HG02678 (cell line): ENCODE measurements around the gene ACSF2.
"Not testable (repeated sequence)": the region's sequence is repeated elsewhere in the genome, so short reads cannot be mapped to it uniquely, and the experiment has no call there.

Experiments used
- ATAC-seq: cut with Tn5 transposase; IDR thresholded peaks from one replicate; pipeline ENCODE4 v1.9.1; 2021; ENCODE audit warnings: mild to moderate bottlenecking, moderate library complexity; ENCODE audit not compliant: unreplicated experiment

The ACSF2 gene

DNA sequence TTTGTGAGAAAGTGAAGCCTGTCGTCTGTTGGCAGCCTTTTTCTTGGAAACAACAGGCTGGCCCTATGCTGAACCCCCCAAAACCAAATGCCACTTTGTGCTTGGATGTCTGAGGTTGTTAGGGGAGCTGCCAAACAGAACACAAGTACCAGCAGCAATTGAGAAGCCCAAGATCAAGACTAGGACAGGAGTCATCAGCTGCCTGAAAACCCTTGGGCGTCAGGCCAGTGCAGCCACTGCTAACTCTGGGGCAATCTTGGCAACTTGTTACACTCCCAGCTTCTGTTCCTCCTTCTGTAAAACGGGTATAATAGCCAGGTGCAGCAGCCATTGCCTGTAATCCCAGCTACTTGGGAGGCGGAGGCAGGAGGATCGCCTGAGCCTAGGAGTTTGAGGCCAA lies 19.4 kb upstream of the ACSF2 start:
- no peak for ATAC-seq

DNA sequence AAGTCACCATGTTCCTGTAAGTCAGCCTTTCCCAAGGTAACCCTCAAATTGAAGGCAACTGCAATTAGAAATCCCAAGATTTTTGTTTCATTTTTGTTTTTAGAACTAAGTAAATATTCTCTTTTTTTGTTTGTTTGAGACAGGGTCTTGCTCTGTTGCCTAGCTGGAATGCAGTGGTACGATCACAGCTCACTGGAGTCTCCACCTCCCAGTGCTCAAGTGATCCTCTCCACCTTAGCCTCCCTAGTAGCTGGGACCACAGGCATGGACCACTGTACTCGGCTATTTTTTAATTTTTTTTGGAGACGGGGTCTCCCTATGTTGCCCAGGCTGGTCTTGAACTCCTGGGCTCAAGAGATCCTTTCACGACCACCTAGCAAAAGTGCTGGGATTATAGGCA lies 18.1 kb upstream of the ACSF2 start:
- ATAC-seq = no peak

DNA sequence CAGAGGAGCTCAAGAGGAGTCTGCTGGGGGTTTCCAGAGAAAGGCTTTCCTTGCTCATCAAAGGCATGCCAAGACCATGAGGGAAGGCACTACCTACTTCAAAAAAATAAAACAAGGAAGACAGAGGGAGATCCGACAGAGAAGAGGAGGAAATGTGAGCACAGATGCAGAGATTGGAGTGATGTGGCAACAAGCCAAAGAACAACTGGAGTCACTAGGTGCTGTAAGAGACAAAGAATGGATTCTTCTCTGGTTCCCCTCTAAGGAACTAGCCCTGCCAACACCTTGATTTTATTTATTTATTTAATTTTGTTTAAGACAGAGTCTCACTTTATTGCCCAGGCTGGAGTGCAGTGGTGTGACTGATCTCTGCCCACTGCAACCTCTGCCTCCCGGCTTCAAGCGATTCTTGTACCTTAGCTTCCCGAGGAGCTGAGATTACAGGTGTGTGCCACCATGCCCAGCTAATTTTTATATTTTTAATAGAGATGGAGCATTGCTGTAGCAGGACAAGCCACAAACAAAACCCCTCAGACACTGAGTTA lies 13.8 kb upstream of the ACSF2 start:
- ATAC-seq = no peak

DNA sequence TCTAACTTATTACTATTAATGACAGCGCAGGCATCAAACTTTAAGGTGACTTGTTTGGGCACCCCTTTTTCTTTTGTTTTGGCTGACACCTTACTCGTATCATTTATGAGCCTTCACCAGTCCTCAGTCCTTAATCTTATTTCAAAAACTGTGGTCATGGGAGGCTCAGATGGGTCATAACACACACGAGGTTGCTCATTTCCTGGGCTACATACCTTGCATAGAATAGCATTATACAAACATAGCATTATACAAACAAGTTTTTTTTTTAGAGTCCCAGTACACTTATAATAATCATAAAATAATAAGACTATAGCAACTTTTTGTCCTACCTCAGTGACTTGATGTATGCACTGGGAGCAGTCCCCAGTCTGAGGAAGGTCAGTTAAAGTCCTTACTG lies 11.2 kb upstream of the ACSF2 start:
- no peak for ATAC-seq

DNA sequence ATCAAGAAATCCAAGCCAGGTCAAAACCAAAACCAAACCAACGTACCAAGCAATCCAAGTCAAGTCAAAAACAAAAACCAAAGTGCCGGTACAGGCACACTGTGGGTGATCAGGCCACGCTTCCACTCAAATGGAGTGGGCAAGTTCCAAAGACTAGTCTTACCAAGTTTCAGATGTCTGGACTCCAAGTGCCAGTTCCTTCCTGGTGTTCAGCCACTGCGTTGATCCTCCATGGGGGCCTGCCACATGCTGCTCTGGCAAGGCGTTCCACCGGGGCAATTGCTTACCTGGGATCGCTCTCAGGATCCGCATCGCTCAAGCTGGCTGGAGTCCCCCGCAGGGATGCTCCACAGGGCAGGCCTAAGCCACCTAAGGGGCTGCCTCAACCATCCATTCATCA lies 6.4 kb upstream of the ACSF2 start:
- not testable (repeated sequence) for ATAC-seq

DNA sequence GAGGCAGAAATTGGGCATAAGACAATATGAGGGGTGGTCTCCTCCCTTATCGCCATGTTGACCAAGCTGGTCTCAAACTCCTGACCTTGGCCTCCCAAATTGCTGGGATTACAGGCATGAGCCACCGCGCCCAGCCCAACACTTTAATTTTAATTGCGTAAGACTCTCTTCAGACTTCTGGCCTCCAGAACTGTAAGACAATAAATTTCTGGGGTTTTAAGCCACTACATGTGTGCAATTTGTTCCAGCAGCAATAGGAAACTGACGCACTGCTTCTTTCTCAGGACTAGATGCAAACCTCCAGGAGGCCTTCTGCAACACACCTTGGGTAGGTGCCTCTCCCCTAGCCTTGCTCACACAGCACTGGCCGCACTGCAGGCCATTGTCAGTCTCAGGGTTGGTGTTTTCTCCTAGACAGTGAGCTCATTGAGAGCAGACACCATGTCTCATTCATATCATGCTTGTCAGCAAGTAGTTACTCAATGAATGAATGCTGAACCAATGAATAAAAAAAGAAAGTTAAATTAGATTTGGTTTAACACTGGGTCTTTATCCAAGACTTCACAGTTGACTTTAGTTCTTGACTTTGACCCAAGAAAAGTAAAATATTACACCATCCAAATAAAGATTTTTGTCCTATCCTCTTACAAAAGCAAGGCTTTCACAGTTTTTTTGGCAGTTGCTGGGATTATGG lies 5.5 kb upstream of the ACSF2 start:
- no peak for ATAC-seq

DNA sequence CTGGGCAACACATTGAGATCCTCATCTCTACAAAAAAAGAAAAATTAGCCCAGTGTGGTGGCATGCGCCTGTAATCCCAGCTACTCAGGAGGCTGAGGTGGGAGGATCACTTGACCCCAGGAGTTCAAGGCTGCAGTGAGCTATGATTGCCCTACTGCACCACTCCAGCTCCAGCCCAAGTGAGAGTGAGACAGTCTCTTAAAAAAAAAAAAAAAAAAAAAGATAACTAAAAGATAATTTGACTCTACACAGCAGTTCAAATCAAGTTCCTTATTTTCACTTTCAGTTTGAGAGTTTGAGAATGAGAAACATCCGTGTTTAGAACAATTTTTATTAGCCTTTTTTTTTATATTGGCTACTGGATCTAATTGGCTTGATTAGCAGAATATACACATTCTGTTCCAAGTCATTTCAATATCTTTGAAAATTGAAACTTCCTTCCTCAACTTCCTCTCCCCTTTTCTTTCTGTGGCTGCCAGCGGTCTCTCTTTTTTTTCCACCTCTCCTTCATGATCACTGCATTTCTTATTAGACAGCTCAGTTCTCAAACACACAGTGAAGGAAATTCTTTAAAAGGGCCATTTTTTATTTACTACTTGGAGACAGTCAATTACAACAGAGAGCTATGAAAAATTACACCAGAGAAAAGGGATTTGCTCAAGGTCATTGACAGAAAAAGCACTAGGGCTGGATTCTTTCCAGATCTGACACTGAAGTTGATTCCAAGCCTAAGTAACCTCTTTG lies 4.5 kb upstream of the ACSF2 start:
- ATAC-seq = no peak

DNA sequence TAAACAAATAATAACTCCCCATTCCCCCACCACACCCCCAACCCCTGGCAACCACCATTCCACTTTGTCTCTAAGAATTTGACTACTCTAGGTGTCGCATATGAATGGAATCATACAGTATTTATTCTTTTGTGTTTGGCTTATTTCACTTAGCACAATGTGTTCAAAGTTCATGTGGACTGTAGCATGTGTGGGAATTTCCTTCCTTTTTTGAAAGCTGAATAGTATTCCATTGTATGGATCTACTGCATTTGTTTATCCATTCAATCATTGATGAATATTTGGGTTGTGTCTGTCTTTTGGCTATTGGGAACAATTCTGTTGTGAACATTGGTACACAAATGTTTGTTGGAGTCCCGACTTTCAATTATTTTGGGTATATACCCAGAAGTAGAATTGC lies 3.3 kb upstream of the ACSF2 start:
- ATAC-seq = no peak

DNA sequence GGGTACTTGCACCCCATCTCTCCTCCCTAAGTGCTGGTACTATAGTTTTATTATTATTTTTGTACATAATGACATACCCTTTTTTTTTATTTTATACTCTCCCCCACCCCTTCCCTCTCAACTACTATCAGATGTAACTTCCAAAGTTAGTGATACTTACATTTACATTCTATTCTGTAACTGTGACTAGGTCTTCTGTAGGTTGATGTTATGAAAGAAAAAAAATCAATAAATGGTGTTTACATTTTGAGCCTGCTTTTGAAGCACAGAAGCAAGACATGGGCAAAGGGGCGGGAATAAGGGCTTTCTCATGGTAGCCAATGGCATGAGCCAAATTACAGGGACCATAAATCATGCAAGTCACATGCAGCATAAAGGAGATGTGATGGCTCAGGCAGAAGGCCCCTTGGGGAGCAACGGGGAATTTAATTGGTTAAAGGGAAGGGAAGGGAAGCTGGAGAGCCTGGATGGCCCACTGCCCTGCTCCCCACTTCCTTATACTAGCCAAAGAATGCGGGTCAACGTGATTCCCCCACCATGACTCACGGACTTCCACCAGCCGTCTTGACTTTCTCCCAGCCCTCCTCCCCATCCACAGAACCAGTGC lies 2.4 kb upstream of the ACSF2 start:
- ATAC-seq = no peak

DNA sequence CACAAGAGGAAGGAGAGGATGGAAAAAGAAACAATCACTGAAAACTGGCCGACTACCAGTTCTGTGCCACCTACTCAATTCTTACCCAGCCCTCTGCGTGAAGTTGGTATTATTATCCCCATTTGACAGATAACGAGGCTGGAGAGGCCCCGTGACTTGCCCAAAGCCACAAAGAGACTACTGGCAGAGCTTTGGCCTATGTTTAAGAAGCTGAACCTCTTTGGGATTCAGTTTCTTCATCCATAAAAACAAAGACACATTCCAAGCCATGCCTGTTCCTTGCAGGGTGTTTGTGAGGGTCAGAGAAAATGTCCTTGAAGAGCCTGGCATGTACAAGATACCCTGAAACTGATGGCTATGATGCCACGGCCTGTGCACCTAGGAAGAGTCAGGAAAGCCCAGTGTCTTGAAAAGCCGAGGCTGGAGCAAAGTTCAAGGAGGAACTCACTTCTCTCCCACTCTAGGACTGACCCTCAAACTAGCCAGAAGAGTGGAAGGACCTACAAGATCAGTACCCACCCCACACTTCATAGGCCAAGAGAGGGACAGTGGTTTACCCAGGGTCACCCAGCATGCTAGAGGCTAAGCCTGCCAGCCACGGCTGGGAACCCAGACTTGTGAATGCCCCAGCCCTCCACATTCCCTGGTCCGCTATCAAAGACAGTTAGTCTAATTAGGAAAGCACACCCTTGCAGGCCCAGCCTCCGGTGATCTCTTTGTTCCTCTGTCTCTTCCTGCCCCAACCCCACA lies 1.6 kb upstream of the ACSF2 start:
- ATAC-seq = no peak

DNA sequence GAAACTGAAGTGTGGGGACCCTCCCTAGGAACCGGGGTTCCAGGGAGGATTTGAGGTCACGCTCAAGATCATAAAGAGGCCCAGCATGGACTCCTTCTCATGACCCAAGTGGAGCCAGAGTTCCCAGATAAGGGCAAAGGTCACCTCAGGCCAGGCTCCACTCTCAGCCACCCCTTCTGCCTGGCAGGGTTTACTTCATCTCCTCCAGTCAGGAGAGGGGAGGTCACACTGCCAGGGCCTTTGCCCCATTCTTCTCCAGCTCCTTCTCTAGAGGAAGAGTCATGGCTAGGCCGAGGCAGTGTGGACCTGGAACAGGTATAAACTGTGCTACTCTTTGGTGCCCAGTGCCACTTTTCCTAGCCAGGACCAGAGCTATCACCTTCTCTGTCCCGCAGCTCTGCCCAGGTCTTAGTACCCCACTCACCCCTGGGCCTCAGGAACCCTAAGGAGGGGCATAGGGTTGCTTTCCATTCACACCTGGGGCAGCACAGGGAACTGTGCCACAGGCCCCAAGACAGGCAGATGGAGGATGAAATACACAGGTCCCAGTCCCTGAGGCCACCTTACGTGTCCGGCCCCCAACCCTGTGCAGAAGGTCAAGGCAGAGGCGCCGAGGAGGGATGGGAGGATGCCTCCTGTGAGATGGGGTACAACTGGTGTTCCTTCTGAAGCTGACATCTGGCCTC lies 879 bp upstream of the ACSF2 start:
- ATAC-seq = no peak

DNA sequence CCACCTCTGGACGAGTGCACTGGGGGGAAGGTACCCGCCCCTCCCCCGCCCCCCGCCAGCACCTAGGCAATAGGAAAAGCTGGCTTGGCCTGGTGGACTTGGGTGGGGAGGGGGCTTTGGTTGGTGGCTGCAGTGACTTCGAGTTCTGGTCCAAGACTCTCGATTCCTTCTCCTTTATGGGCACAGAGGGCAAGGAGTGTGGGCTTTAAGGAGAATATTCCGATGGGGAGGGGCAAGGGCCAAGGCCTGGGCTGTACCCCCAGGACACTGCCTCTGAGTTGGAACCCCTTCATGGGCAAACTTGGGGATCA lies 409 bp downstream of the ACSF2 start:
- ATAC-seq = no peak

DNA sequence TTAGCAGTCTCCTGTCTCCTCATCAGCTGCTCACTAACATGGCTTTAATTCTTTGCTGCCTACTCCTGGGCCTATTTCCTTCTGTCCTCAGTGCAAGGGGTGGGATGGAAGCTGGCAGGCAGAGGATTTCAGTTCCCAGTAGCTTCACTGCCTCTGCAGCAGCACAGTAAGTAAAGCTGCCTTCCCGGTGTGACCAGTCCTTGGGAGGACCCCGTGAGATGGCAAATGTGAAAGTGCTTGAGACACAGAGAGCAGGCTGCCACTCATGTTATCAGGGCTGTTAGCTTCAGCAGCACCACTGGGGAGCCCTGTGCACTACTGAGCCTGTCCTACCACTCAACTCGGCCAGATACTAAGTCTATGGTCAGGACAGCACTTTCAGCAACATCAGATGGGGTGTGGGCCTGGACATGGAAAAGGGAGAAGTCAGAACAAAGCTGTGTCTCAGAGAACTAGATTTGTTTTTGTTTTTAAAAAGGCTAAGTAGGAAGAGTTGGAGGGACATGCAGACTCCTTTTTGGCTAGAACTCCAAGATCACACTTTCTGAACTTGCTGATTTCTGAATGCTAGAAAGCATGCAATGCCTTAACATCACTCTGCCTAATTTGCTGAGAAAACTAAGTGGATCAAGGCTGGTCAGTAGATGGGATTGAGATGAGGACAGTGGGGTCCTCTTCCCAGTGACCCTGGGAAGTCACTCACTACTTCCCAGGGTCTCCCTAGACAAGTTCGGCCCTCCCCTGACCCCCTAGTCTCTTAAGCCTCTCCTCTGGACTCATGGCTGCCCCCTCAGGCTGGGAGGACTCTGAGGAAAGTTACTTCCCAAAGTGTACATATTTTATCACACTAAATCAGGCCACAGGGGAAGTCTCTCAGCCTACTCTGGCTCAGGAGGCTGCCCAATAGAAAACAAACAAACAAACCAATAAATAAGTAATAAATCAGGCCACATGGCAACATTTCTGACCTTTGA lies 1.1 kb downstream of the ACSF2 start:
- no peak for ATAC-seq

DNA sequence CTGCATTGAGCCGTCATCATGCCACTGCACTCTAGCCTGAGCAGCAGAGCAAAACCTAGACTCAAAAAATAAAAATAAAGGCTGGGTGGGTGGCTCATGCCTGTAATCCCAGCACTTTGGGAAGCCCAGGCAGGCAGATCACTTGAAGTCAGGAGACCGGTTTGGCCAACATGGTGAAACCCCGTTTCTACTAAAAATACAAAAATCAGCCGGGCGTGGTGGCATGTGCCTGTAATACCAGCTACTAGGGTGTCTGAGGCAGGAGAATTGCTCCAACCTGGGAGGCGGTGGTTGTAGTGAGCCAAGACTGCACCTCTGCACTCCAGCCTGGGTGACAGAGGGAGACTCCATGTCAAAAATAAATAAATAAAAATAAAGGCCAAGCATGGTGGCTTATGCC lies 2.1 kb downstream of the ACSF2 start:
- ATAC-seq = not testable (repeated sequence)

DNA sequence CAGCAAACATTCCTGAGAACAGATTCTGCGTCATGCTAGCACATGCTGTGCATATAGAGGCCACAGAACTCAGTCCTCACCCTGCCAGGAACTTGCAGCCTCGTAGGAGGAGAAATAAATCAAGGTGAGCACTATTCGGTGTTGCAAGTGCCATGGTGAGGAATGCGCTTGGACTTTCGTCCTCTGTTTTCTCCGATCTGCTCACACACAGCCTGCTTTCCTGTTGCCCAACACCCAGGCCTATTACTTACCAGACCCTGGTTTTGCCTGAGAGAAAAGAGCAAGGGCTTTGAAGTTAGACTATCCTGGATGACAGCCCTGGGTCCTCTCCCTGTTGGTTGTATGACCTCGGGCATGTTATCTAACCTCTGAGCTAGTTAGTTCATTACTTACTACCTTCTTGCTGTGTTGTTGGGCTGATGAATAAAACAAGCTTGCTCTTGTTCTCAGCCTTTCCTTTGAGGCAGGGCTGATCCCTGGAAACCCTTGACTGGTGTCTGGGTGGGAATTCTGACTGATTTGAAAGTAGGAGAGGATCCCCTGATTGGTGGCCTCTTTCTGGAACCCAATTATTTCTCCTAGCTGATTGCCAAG lies 2.9 kb downstream of the ACSF2 start:
- no peak for ATAC-seq

DNA sequence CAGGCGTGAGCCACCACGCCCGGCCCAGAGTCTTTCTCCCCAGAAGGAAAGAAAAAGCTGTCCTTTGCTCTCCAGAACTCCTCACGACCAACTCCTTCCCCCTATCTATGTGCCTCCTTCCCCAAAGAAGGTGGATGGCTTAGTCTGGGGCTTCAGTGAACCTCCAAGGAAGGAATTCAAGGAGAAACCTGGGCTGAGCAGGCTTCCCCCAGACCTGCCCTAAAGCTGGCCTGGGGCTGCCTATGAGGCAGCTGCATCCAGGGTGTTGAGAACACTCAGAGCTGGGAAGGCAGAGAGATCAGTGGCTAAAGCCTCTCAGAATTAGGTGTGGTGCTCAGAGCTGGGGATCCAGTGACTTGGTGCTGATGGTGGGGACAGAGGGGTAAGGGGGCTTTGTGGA lies 3.8 kb downstream of the ACSF2 start:
- ATAC-seq = no peak

DNA sequence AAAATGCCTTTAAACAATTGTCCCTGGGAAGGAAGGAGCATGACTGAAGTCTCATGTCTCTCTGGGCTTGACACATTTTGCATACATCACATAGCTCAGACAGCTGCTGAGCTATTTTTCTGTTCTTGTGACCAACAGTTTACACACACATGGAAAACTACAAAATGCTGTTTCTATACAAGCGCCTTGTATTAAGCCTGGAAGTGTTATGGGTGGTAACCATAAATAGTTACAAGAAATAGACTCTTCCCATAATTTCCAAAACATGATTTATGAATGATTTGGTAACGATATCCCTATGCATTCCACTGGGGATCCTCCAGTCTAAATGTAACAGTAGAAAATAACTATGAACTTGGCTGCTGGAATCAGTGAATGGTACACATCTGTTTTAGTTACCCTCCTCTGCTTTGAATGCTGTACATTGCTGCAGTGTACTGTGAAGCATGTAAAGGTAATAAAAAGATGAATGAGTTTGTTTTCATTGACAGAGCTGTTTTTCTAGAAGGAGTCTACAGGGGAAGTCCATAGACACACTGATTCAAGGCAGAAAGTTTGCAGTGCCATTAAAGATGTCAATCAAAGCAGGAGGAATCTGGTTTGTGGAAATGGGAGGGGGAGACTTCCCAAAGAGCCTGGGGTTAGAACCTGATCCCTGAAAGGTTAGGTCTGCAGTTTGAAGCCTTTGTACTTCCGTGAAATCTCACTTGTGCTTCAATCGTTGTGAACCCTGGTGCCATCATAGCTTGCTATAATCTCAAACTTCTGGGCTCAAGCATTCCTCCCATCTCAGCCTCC lies 5.0 kb downstream of the ACSF2 start:
- no peak for ATAC-seq

DNA sequence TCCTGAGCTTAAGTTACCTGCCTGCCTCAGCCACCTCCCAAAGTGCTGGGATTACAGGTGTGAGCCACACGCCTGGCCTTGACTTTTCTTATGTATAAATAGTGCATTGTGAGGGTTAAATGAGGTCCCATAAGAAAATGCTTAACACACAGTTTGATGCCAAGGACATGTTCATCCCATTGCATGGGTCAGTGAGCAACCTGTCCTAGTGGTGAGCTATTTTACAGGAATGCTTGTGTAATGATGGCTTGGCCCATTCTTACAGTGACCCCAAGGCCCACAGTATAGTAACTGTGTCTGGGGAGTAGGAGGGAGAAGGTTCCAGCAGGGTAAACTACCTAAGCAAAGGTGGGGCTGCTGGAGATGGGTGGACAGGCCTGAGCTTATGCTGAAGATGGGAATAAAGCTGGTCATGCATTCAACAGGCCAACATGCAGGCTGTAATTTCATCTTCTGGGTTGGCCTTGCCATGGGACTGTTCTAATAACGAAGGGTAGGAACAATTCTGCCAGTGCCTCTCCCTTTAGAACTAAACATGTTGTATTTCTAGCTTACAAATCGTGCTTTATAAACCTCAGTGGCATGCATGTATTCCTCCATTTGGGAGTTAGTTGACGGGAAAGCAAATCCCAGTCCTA lies 6.2 kb downstream of the ACSF2 start:
- no peak for ATAC-seq
